ENCODE measurements around the gene NDNF. TPM values are rescaled to one million over a fixed set of nuclear protein-coding genes. Genes with fewer than 3 reads are reported as not detected.

Gene NDNF
- total RNA-seq, 1 experiment from 2014 or later: 0.22 TPM

DNA sequence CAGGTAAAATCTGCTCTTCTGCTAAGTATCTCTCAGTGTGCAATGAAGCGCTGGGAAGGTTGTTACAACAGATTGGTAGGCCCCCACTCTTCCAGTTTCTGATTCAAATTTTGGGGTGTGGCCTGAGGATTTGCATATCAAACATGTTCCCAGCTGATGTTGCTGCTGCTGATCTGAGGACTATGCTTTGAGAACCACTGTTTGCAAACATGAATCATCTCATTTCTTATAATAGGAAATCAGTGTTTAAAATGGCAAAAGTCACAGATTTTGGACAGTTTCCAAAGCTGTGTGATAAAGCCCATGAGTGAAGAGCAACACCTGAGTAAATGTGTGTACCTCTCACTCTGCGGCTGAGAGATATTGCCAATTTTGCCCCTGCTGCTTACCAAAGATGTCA lies 36.2 kb upstream of the NDNF start (continued):
- TF ChIP-seq ZFX (IDR thresholded peaks at IDR 0.05) (no peak), ZNF274 (IDR thresholded peaks at IDR 0.05; ENCODE audit: low read depth, low read length) (no peak), EGR1 (IDR thresholded peaks at IDR 0.05; ENCODE audit: low read depth) (no peak), FOSL1 (IDR thresholded peaks at IDR 0.05; ENCODE audit: low read depth) (no peak)
- TF ChIP-seq, protein P1, sequence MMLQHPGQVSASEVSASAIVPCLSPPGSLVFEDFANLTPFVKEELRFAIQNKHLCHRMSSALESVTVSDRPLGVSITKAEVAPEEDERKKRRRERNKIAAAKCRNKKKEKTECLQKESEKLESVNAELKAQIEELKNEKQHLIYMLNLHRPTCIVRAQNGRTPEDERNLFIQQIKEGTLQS (IDR thresholded peaks at IDR 0.05): no peak

DNA sequence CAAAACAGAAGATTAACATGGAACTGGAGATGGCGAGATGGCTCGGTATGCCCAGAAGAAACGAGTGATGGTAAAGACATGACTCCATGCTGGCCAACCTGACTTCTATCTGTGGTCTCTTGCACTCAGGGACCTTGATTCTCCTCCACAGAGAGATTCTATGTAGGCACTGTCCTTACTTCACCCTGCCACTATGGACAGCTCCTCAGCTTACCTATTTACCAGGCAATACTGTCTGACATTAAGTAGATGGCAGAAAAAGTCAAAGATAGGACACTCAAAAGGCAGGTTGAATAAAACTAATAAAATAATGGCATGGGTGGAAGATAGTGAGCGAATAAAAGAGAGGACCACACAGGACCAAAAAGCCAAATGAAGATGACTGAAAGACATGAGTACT lies 35.2 kb upstream of the NDNF start:
- POLR2A ChIA-PET: no interaction called here
- intact Hi-C loops (cut with micrococcal nuclease): no loop called here

More for the DNA sequence above, 35.2 kb upstream of the NDNF start:
- ATAC-seq (no peak), DNase-seq (ENCODE audit: low read depth, low spot score) (no peak)
- H4K20me1 ChIP-seq (ENCODE audit: insufficient read depth): no peaks in the 10 kb centered on the region
- no peaks in the 10 kb centered on the region for H3K4me1 ChIP-seq (ENCODE audit: control insufficient read depth in 1 of 2, insufficient read depth in 2 of 2, low read length in 2 of 2)
- no TSS peak for BruUV-seq (replicated peaks)
- no peak overlapping the region for H3K27ac ChIP-seq (ENCODE audit: low read depth, low read length)
- RAD21 ChIA-PET (ENCODE audit: low non-redundant PET in 1 of 2, low total read pairs in 2 of 2, uncharacterized antibody in 2 of 2, unreplicated experiment in 2 of 2): no interaction called here
- H3K36me3 ChIP-seq (ENCODE audit: control insufficient read depth in 1 of 2, insufficient read depth in 2 of 2, low read length in 2 of 2): no peaks in the 10 kb centered on the region
- CTCF ChIA-PET: no interaction called here
- H3K9me2 ChIP-seq (ENCODE audit: insufficient read depth): no peaks in the 10 kb centered on the region
- H3K79me2 ChIP-seq (ENCODE audit: insufficient read depth, low read length): no peaks in the 10 kb centered on the region
- H3K4me3 ChIP-seq (replicated peaks in 1 of 2; ENCODE audit: low read depth in 1 of 2, low read length in 2 of 2): no peak overlapping the region
- H3K9ac ChIP-seq (ENCODE audit: low read length): no peak overlapping the region
- no peaks in the 10 kb centered on the region for H3K9me3 ChIP-seq (ENCODE audit: control insufficient read depth in 1 of 2, insufficient read depth in 1 of 2, low read depth in 1 of 2, low read length in 2 of 2)
- H3K27me3 ChIP-seq (ENCODE audit: insufficient read depth, low read length): no peaks in the 10 kb centered on the region
- no peak for TF ChIP-seq SIN3A (IDR thresholded peaks at IDR 0.05; ENCODE audit: low read depth)
- TF ChIP-seq POLR2AphosphoS5 (IDR thresholded peaks at IDR 0.05; ENCODE audit: low read depth, low read length): no peak
- TF ChIP-seq, protein P2, sequence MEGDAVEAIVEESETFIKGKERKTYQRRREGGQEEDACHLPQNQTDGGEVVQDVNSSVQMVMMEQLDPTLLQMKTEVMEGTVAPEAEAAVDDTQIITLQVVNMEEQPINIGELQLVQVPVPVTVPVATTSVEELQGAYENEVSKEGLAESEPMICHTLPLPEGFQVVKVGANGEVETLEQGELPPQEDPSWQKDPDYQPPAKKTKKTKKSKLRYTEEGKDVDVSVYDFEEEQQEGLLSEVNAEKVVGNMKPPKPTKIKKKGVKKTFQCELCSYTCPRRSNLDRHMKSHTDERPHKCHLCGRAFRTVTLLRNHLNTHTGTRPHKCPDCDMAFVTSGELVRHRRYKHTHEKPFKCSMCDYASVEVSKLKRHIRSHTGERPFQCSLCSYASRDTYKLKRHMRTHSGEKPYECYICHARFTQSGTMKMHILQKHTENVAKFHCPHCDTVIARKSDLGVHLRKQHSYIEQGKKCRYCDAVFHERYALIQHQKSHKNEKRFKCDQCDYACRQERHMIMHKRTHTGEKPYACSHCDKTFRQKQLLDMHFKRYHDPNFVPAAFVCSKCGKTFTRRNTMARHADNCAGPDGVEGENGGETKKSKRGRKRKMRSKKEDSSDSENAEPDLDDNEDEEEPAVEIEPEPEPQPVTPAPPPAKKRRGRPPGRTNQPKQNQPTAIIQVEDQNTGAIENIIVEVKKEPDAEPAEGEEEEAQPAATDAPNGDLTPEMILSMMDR (IDR thresholded peaks at IDR 0.05 in 2 of 3, conservative IDR thresholded peaks at IDR 0.05 in 1 of 3; ENCODE audit: borderline replicate concordance in 1 of 3, insufficient read depth in 1 of 3, low read depth in 2 of 3, low read length in 2 of 3): no peak
- no peak for TF ChIP-seq SP1 (IDR thresholded peaks at IDR 0.05; ENCODE audit: low read depth)
- H2AFZ ChIP-seq (ENCODE audit: low read depth, low read length, poor library complexity, severe bottlenecking): no peak overlapping the region
- no peak overlapping the region for H3K4me2 ChIP-seq (ENCODE audit: low read length)

Measured in HCT116 (cell line).